ENCODE data around the gene TMEM87A.
"Not testable (repeated sequence)": the region's sequence is repeated elsewhere in the genome, so short reads cannot be mapped to it uniquely, and the experiment has no call there.

The TMEM87A gene

DNA sequence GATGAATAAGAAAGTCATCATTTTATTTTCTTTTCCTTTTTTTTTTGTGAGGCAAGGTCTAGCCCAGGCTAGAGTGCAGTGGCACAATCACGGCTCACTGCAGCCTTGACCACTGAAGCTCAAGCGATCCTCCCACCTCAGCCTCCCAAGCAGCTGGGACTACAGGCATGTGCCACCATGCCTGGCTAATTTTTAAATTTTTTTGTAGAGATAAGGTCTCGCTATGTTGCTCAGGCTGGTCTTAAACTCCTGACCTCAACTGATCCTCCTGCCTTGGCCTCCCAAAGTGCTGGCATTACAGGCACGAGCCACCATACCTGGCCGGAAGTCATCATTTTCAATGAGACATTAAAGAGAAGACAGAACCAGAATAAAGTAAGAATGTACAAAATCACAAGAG lies 44.3 kb downstream of the TMEM87A start:
- not testable (repeated sequence) for H3K4me1 ChIP-seq (ENCODE audit: control insufficient read depth, insufficient read depth, low read length); H3K9me3 ChIP-seq (ENCODE audit: control insufficient read depth in 2 of 2, low read length in 2 of 2); H3K9ac ChIP-seq (ENCODE audit: low read length in 2 of 2); H3K4me3 ChIP-seq (ENCODE audit: low read length in 2 of 2); H3K27ac ChIP-seq (ENCODE audit: low read length); H3K27me3 ChIP-seq (ENCODE audit: control insufficient read depth in 1 of 2, insufficient read depth in 2 of 2, low read length in 2 of 2)
- peaks cover 34 to 43% of the 10 kb centered on the region in 2 donors for H3K36me3 ChIP-seq (ENCODE audit: control insufficient read depth in 2 of 2, insufficient read depth in 2 of 2, low read length in 2 of 2)

DNA sequence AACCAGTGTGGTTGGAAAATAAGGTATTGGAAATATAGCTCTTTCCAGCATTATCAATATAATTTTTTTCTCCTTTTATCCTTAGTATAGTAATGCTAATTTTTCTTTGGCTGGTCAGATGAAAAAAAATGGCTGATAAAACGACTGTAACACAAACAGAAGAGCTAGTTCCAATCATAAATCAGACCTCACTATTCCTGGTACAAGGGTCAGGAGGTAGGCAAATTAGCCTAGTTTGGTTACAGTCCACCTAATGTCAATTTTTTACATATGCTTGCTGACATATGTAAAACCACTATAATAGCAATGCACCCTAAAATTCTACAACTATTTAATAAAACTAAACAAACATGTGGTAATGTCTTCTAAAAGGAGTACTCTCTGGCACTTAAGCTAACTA lies 45.2 kb downstream of the TMEM87A start:
- H3K36me3 ChIP-seq (ENCODE audit: control insufficient read depth in 2 of 2, insufficient read depth in 2 of 2, low read length in 2 of 2) = peaks cover 35 to 44% of the 10 kb centered on the region in 2 donors
- H3K27me3 ChIP-seq (ENCODE audit: control insufficient read depth in 1 of 2, insufficient read depth in 2 of 2, low read length in 2 of 2) = no peaks in the 10 kb centered on the region
- H3K9me3 ChIP-seq (ENCODE audit: control insufficient read depth in 2 of 2, low read length in 2 of 2) = no peaks in the 10 kb centered on the region
- H3K4me1 ChIP-seq (ENCODE audit: control insufficient read depth, insufficient read depth, low read length) = no peaks in the 10 kb centered on the region
- H3K27ac ChIP-seq (ENCODE audit: low read length) = no peak overlapping the region
- no peak overlapping the region for H3K4me3 ChIP-seq (ENCODE audit: low read length in 2 of 2)
- no peak overlapping the region for H3K9ac ChIP-seq (ENCODE audit: low read length in 2 of 2)

DNA sequence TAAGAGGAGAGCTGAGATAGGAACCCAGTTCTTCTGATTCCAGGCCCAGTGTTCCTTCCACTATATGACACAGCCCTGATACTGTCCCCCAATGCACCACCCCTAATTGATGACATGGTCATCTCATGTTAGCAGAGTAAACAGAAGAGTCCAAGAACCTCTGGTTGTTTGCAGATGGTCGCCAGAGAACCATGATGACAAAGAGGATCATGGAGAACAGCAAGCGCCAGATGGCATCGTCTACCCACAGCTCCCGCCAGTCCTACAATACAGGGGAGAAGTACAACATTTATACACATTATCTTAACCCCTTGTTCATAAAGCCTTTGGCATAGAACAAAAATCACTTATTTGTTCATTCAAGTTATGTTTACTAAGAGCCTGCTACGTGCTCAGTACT lies 46.6 kb downstream of the TMEM87A start:
- H3K36me3 ChIP-seq (ENCODE audit: control insufficient read depth in 2 of 2, insufficient read depth in 2 of 2, low read length in 2 of 2) = peaks cover 39 to 42% of the 10 kb centered on the region in 2 donors
- H3K4me1 ChIP-seq (ENCODE audit: control insufficient read depth, insufficient read depth, low read length) = no peaks in the 10 kb centered on the region
- H3K27me3 ChIP-seq (ENCODE audit: control insufficient read depth in 1 of 2, insufficient read depth in 2 of 2, low read length in 2 of 2) = no peaks in the 10 kb centered on the region
- no peak overlapping the region for H3K27ac ChIP-seq (ENCODE audit: low read length)
- no peaks in the 10 kb centered on the region for H3K9me3 ChIP-seq (ENCODE audit: control insufficient read depth in 2 of 2, low read length in 2 of 2)
- H3K4me3 ChIP-seq (ENCODE audit: low read length in 2 of 2) = no peak overlapping the region
- H3K9ac ChIP-seq (ENCODE audit: low read length in 2 of 2) = no peak overlapping the region

DNA sequence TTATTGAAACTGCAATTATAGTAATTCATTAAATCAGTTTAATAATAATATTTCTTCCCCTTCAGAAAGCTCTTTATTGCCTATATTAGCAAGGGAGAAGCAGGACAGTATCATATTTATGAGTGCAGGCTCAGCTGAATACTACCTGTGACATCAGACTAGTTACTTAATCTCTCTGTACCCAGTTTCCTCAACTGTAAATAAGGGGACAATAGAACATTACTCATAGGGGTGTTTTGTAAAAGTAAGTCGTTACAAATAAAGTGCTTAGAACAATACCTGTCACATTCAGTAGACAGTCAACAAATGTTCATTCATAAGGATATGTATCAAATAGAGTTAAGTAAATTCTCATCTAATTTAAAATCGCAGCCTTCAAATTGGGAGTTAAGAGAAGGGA lies 53.0 kb downstream of the TMEM87A start:
- peaks cover 30 to 51% of the 10 kb centered on the region in 2 donors for H3K36me3 ChIP-seq (ENCODE audit: control insufficient read depth in 2 of 2, insufficient read depth in 2 of 2, low read length in 2 of 2)

DNA sequence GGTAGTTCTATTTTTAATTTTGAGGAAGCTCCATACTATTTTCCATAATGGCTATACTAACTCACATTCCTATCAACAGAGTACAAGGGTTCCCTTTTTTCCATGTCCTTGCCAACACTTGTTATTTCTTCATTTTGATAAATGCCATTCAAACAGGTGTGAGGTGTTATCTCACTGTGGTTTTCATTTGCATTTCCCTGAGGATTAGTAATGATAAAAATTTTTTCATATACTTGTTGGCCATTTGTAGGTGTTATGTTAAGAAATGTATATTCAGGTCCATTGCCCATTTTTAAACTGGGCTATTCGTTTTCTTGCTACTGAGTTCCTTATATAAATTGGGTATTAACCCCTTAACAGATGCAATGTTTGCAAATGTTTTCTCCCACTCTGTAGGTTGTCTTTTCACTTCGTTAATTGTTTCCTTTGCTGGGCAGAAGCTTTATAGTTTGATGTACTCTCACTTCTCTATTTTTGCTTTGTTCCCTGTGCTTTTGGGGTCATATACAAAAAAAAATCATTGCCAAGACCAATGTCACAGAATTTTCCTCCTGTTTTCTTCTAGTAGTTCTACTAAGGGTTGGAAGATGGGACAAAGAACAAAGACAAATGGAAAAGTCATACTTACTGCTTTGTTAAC lies 54.2 kb downstream of the TMEM87A start:
- H3K9ac ChIP-seq (ENCODE audit: low read length in 2 of 2) = no peak overlapping the region
- H3K27me3 ChIP-seq (ENCODE audit: control insufficient read depth in 1 of 2, insufficient read depth in 2 of 2, low read length in 2 of 2) = no peaks in the 10 kb centered on the region
- H3K36me3 ChIP-seq (ENCODE audit: control insufficient read depth in 2 of 2, insufficient read depth in 2 of 2, low read length in 2 of 2) = peaks cover 22 to 47% of the 10 kb centered on the region in 2 donors
- no peaks in the 10 kb centered on the region for H3K4me1 ChIP-seq (ENCODE audit: control insufficient read depth, insufficient read depth, low read length)
- H3K9me3 ChIP-seq (ENCODE audit: control insufficient read depth in 2 of 2, low read length in 2 of 2) = no peaks in the 10 kb centered on the region
- H3K27ac ChIP-seq (ENCODE audit: low read length) = no peak overlapping the region
- H3K4me3 ChIP-seq (ENCODE audit: low read length in 2 of 2) = no peak overlapping the region

More for the DNA sequence above, 53.0 kb downstream of the TMEM87A start:
- H3K27me3 ChIP-seq (ENCODE audit: control insufficient read depth in 1 of 2, insufficient read depth in 2 of 2, low read length in 2 of 2) = no peaks in the 10 kb centered on the region
- H3K27ac ChIP-seq (ENCODE audit: low read length) = no peak overlapping the region
- no peak overlapping the region for H3K4me3 ChIP-seq (ENCODE audit: low read length in 2 of 2)
- no peaks in the 10 kb centered on the region for H3K4me1 ChIP-seq (ENCODE audit: control insufficient read depth, insufficient read depth, low read length)
- H3K9me3 ChIP-seq (ENCODE audit: control insufficient read depth in 2 of 2, low read length in 2 of 2) = no peaks in the 10 kb centered on the region
- H3K9ac ChIP-seq (ENCODE audit: low read length in 2 of 2) = no peak overlapping the region

DNA sequence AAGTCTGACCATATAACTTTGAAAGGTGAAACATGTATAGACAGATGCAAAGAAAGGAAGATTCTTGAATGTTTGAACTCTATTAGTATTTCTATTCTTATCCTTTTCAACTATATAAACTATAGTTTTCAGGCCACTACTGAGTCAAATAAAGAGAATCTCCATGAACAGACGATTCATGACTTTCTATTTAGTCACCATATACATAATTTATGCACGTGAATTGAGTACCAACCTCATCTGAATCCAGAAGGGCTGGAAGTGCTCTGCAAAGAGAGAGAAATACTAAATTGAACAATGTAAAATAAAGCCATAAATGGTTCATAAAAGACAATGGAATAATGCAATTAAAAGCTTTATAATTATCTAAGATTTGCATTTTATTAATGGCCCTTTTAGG lies 55.7 kb downstream of the TMEM87A start:
- Histone ChIP-seq H3K27me3 (ENCODE audit: control insufficient read depth in 1 of 2, insufficient read depth in 2 of 2, low read length in 2 of 2) (no peaks in the 10 kb centered on the region), H3K9ac (ENCODE audit: low read length in 2 of 2) (no peak overlapping the region), H3K4me3 (ENCODE audit: low read length in 2 of 2) (no peak overlapping the region), H3K4me1 (ENCODE audit: control insufficient read depth, insufficient read depth, low read length) (no peaks in the 10 kb centered on the region), H3K9me3 (ENCODE audit: control insufficient read depth in 2 of 2, low read length in 2 of 2) (no peaks in the 10 kb centered on the region), H3K36me3 (ENCODE audit: control insufficient read depth in 2 of 2, insufficient read depth in 2 of 2, low read length in 2 of 2) (peaks cover 15 to 47% of the 10 kb centered on the region in 2 donors), H3K27ac (ENCODE audit: low read length) (no peak overlapping the region)

DNA sequence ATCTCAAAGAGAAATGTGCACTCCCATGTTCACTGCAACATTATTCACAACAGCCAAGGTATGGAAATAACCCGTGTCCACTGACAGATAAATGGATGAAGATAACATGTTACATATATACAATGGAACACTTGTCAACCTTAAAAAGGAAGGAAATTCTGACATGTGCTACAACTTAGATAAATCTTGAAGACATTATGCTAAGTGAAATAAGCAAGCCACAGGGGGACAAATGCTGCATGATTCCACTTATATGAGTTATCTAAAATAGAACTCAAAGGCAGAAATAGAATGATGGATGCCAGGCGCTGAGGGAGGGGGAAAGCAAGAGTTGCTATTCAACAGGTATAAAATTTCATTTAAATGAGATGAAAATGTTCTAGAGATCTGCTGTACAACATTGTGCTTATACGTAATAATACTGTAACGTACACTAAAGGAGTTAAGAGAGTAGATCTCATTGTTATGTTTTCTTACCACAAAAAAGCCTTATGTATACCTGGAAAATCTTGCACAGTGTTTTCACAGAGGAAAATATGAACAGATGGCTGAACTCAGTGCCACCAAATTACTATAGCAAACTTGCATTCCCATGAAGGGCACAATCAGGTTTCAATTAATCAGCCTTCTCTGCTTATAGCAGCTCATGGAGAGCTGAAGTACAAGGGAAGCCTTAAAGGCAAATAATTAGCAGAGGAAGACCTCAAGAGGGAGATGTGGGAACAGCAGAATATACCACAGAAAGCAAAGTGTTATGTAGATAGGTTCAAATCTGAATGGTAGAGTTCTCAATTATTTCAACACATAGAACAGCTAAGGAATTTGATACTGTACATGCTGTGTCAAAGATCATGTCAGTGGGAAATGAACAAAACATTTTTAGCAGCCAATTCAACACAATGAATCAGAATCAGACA lies 57.1 kb downstream of the TMEM87A start:
- Histone ChIP-seq H3K27me3 (ENCODE audit: control insufficient read depth in 1 of 2, insufficient read depth in 2 of 2, low read length in 2 of 2) (no peaks in the 10 kb centered on the region), H3K9me3 (ENCODE audit: control insufficient read depth in 2 of 2, low read length in 2 of 2) (no peaks in the 10 kb centered on the region), H3K4me1 (ENCODE audit: control insufficient read depth, insufficient read depth, low read length) (no peaks in the 10 kb centered on the region), H3K9ac (ENCODE audit: low read length in 2 of 2) (no peak overlapping the region), H3K4me3 (ENCODE audit: low read length in 2 of 2) (no peak overlapping the region), H3K36me3 (ENCODE audit: control insufficient read depth in 2 of 2, insufficient read depth in 2 of 2, low read length in 2 of 2) (peaks cover 19 to 54% of the 10 kb centered on the region in 2 donors), H3K27ac (ENCODE audit: low read length) (no peak overlapping the region)

DNA sequence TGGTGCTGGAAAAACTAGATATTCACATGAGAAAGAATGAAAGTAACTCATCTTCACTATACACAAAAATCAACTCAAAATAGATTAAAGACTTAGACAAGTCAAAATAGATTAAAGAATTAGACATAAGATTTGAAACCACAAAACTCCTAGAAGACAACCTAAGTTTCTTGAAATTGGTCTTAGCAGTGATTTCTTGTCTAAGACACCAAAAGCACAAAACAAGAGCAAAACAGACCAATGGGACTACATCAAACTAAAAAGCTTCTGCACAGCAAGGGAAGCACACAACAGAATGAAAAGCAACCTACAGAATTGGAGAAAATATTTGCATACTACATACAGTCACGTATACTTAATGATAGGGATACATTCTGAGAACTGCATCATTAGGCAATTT lies 58.6 kb downstream of the TMEM87A start:
- no peak overlapping the region for H3K9ac ChIP-seq (ENCODE audit: low read length in 2 of 2)

DNA sequence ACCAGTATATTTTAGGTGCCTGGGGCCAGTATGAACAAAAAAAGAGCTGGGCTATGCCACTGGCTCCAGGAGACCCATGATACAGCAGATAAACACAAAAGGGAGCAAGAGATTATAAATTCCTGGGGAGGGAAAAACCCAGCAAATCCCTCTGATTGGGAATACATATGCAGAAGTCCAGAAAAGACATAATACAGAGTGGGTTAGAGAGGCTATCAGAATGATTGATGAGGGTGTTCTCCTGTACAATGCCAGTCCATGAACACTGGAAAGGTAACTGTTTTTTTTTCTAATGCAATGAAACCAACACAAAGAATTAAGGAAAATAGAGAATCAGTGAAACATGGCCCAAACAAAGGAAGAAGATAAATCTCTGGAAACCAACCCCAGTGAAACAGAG lies 59.7 kb downstream of the TMEM87A start:
- Histone ChIP-seq H3K9ac (ENCODE audit: low read length in 2 of 2) (no peak overlapping the region), H3K27ac (ENCODE audit: low read length) (no peak overlapping the region), H3K27me3 (ENCODE audit: control insufficient read depth in 1 of 2, insufficient read depth in 2 of 2, low read length in 2 of 2) (no peaks in the 10 kb centered on the region), H3K9me3 (ENCODE audit: control insufficient read depth in 2 of 2, low read length in 2 of 2) (no peaks in the 10 kb centered on the region), H3K4me3 (ENCODE audit: low read length in 2 of 2) (no peak overlapping the region), H3K36me3 (ENCODE audit: control insufficient read depth in 2 of 2, insufficient read depth in 2 of 2, low read length in 2 of 2) (peaks cover 19 to 53% of the 10 kb centered on the region in 2 donors), H3K4me1 (ENCODE audit: control insufficient read depth, insufficient read depth, low read length) (no peaks in the 10 kb centered on the region)

More for the DNA sequence above, 58.6 kb downstream of the TMEM87A start:
- no peaks in the 10 kb centered on the region for H3K27me3 ChIP-seq (ENCODE audit: control insufficient read depth in 1 of 2, insufficient read depth in 2 of 2, low read length in 2 of 2)
- H3K36me3 ChIP-seq (ENCODE audit: control insufficient read depth in 2 of 2, insufficient read depth in 2 of 2, low read length in 2 of 2) = peaks cover 23 to 62% of the 10 kb centered on the region in 2 donors
- H3K4me3 ChIP-seq (ENCODE audit: low read length in 2 of 2) = no peak overlapping the region
- no peaks in the 10 kb centered on the region for H3K4me1 ChIP-seq (ENCODE audit: control insufficient read depth, insufficient read depth, low read length)
- no peaks in the 10 kb centered on the region for H3K9me3 ChIP-seq (ENCODE audit: control insufficient read depth in 2 of 2, low read length in 2 of 2)
- H3K27ac ChIP-seq (ENCODE audit: low read length) = no peak overlapping the region

DNA sequence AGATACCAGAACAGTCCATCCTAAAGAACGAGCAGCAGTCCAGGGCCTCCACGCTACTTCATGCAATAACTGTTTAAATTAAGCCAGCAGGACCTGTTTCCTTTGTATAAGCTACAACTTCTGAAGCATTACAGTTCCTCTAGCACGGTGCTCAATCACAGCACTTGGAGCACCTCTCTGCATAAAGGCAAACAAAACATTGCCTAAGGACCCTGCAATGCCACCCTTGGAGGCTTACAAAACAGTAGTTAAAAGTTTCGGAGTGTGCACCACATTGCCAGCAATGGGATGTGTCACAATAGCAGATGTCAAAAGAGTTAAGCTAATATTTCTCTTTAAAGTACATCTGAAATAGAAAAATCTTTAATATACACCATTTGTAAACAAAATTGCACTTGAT lies 62.5 kb downstream of the TMEM87A start:
- H3K27ac ChIP-seq (ENCODE audit: low read length) = no peak overlapping the region
- H3K4me3 ChIP-seq (ENCODE audit: low read length in 2 of 2) = no peak overlapping the region
- no peak overlapping the region for H3K9ac ChIP-seq (ENCODE audit: low read length in 2 of 2)
- H3K36me3 ChIP-seq (ENCODE audit: control insufficient read depth in 2 of 2, insufficient read depth in 2 of 2, low read length in 2 of 2) = peaks cover 11 to 32% of the 10 kb centered on the region in 2 donors
- no peaks in the 10 kb centered on the region for H3K27me3 ChIP-seq (ENCODE audit: control insufficient read depth in 1 of 2, insufficient read depth in 2 of 2, low read length in 2 of 2)
- H3K4me1 ChIP-seq (ENCODE audit: control insufficient read depth, insufficient read depth, low read length) = peaks cover 10% of the 10 kb centered on the region
- no peaks in the 10 kb centered on the region for H3K9me3 ChIP-seq (ENCODE audit: control insufficient read depth in 2 of 2, low read length in 2 of 2)

Measured in stomach smooth muscle (tissue), 2 donors.